Testis (tissue), 2 donors: Measurements from ENCODE around the gene NOVA1.
"Not testable (repeated sequence)": the region's sequence is repeated elsewhere in the genome, so short reads cannot be mapped to it uniquely, and the experiment has no call there.

Experiments used
- CTCF ChIP-seq, 3 experiments: fragments of 450-650 bp in 2 of 3; fragments of 200-600 bp in 1 of 3; sonication (generic) in 1 of 3; IDR thresholded peaks; one replicate each; pipeline ENCODE4 v1.5.1; 2016 to 2019; ENCODE audit warnings: antibody characterized with exemption in 3 of 3, mild to moderate bottlenecking in 2 of 3, moderate library complexity in 1 of 3
- POLR2A ChIP-seq: fragments of 450-650 bp; IDR thresholded peaks from one replicate; pipeline ENCODE4 v1.6.1; 2017; ENCODE audit warnings: antibody characterized with exemption, mild to moderate bottlenecking, moderate library complexity

DNA sequence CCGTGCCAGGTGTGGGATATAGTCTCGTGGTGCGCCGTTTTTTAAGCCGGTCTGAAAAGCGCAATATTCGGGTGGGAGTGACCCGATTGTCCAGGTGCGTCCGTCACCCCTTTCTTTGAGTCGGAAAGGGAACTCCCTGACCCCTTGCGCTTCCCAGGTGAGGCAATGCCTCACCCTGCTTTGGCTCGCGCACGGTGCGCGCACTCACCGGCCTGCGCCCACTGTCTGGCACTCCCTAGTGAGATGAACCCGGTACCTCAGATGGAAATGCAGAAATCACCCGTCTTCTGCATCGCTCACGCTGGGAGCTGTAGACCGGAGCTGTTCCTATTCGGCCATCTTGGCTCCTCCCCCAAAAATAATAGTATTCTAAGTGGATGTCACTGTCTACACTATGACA, 37.1 kb upstream of the NOVA1 start:
- not testable (repeated sequence) for TF ChIP-seq CTCF (IDR thresholded peaks at IDR 0.05); POLR2A
